ENCODE results near the gene ADAMTS9.

- TF ChIP-seq CTCF (IDR thresholded peaks at IDR 0.05) (no peak), EZH2 (IDR thresholded peaks at IDR 0.05; ENCODE audit: borderline replicate concordance, insufficient read depth, low read depth, low read length, poor library complexity, severe bottlenecking) (no peak)
Observed at GRCh38 chr3:64559588-64559987, 128.2 kb downstream of the ADAMTS9 start.

Measured in B cell (primary cell).